Right lobe of liver (tissue), 6 donors: ENCODE measurements around the gene SPTLC2. TPM values are rescaled to one million over a fixed set of nuclear protein-coding genes. Genes with fewer than 3 reads are reported as not detected.

Experiments used
- ATAC-seq, 4 donors: fragments of 200-7000 bp; cut with Tn5 transposase; one replicate each; pipeline ENCODE4 v1.9.1; 2020; ENCODE audit warnings: mild to moderate bottlenecking in 4 of 4, moderate library complexity in 4 of 4
- DNase-seq, 3 donors: peaks; one replicate each; pipeline ENCODE4 v3.0.0-alpha.2; 2020
- H3K27ac ChIP-seq, 3 donors: fragments of 200-600 bp; one replicate each; pipeline ENCODE4 v1.8.0; 2022
- H3K27me3 ChIP-seq, 2 donors: fragments of 200-600 bp; one replicate each; pipeline ENCODE4 v1.8.0; 2022
- H3K36me3 ChIP-seq, 4 donors: fragments of 200-600 bp; sonication (generic) in 1 of 4; one replicate each; pipeline versions ENCODE4 v1.5.1 to v1.8.0; 2017 to 2022; ENCODE audit warnings: control low read depth in 1 of 4
- H3K4me1 ChIP-seq, 4 donors: fragments of 200-600 bp; sonication (generic) in 1 of 4; one replicate each; pipeline versions ENCODE4 v1.5.1 to v1.8.0; 2017 to 2022; ENCODE audit warnings: control low read depth in 1 of 4
- H3K4me3 ChIP-seq, 3 donors: fragments of 200-600 bp; one replicate each; pipeline ENCODE4 v1.8.0; 2022
- H3K9me3 ChIP-seq, 4 donors: fragments of 200-600 bp; sonication (generic) in 1 of 4; one replicate each; pipeline versions ENCODE4 v1.5.1 to v1.8.0; 2017 to 2022; ENCODE audit warnings: control low read depth in 1 of 4
- POLR2A ChIP-seq: fragments of 450-650 bp; IDR thresholded peaks from one replicate; pipeline ENCODE4 v1.6.1; 2017; ENCODE audit warnings: antibody characterized with exemption, mild to moderate bottlenecking
- WGBS: methylation state at CpG from one replicate; pipeline ENCODE4 v1.1.6; 2018; ENCODE audit warnings: low coverage, low lambda C conversion rate; ENCODE audit not compliant: insufficient coverage; ENCODE audit errors: missing lambda C conversion rate; 5-methylcytosine and 5-hydroxymethylcytosine counted together
- intact Hi-C, 2 donors: fragments of 100-400 bp; cut with DNase I; formaldehyde crosslinking; loops; one replicate each; pipeline versions ENCODE4 v1.11.2 to v1.14.1; 2022
- total RNA-seq, 6 experiments: library from RNA; depleted of rRNA in 2 of 6; stranded (reverse); fragments of >200 nt in 2 of 6; fragmentation: NEBNext Ultra II Directional in 3 of 6; extraction: Animal tissue kit (Norgen Biotek cat#: 25700) in 3 of 6; gene quantifications; one replicate each; pipeline versions ENCODE4 v1.1.0 to v1.2.4, GENCODE V29; 2016 to 2023
- TF ChIP-seq, protein P1 (sequence below), 4 donors: fragments of 200-600 bp in 3 of 4; fragments of 450-650 bp in 1 of 4; IDR thresholded peaks; one replicate each; pipeline versions ENCODE4 v1.5.1 to v1.8.0; 2016 to 2022; ENCODE audit warnings: antibody characterized with exemption in 4 of 4, mild to moderate bottlenecking in 2 of 4
- donor health status: DM: no; HTN: yes; CAD: no.
- donor health status: DM: no; HTN: no; CAD: no.
- donor health status: DM: no; HTN: no; CAD: no.
- donor health status: DM: no; HTN: yes; CAD: no.
- donor health status: DM: no; HTN: yes; CAD: no.

The SPTLC2 gene
- total RNA-seq, 6 experiments from 2014 or later: 5.9 to 16.4 (median 10.7) TPM

- no peak overlapping the region for H3K27ac ChIP-seq
- no peaks in the 10 kb centered on the region for H3K9me3 ChIP-seq
- WGBS: 87% methylated on average over 1 of the region's 1 CpG
- H3K27me3 ChIP-seq: no peaks in the 10 kb centered on the region
- TF ChIP-seq, protein P1, sequence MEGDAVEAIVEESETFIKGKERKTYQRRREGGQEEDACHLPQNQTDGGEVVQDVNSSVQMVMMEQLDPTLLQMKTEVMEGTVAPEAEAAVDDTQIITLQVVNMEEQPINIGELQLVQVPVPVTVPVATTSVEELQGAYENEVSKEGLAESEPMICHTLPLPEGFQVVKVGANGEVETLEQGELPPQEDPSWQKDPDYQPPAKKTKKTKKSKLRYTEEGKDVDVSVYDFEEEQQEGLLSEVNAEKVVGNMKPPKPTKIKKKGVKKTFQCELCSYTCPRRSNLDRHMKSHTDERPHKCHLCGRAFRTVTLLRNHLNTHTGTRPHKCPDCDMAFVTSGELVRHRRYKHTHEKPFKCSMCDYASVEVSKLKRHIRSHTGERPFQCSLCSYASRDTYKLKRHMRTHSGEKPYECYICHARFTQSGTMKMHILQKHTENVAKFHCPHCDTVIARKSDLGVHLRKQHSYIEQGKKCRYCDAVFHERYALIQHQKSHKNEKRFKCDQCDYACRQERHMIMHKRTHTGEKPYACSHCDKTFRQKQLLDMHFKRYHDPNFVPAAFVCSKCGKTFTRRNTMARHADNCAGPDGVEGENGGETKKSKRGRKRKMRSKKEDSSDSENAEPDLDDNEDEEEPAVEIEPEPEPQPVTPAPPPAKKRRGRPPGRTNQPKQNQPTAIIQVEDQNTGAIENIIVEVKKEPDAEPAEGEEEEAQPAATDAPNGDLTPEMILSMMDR (IDR thresholded peaks at IDR 0.05): no peak
- TF ChIP-seq POLR2A: no peak
- ATAC-seq: no peak
- H3K4me3 ChIP-seq: no peak overlapping the region
- no peak for DNase-seq
- intact Hi-C loops: no loop called here
- H3K36me3 ChIP-seq: peaks cover 0 to 4% (median 0%) of the 10 kb centered on the region in 4 donors
- H3K4me1 ChIP-seq: peaks cover 0 to 10% (median 0%) of the 10 kb centered on the region in 4 donors
Observed at GRCh38 chr14:77579780-77580179, 36.7 kb downstream of the SPTLC2 start.

GRCh38 chr14:77579065-77579464 is 37.4 kb downstream of the SPTLC2 start:
- Histone ChIP-seq H3K4me3 (no peak overlapping the region), H3K36me3 (peaks cover 0 to 4% (median 0%) of the 10 kb centered on the region in 4 donors), H3K4me1 (peaks cover 0 to 10% (median 0%) of the 10 kb centered on the region in 4 donors), H3K27me3 (no peaks in the 10 kb centered on the region), H3K9me3 (no peaks in the 10 kb centered on the region), H3K27ac (no peak overlapping the region)
- DNase-seq: no peak
- 90% methylated on average over 2 of the region's 2 CpGs for WGBS
- TF ChIP-seq, protein P1 (IDR thresholded peaks at IDR 0.05): no peak
- no peak for TF ChIP-seq POLR2A
- ATAC-seq: no peak
- intact Hi-C loops: no loop called here

GRCh38 chr14:77574446-77575115 is 41.9 kb downstream of the SPTLC2 start:
- 57% methylated on average over 3 of the region's 4 CpGs for WGBS
- H3K4me3 ChIP-seq: no peak overlapping the region
- DNase-seq (no peak), ATAC-seq (no peak)
- H3K36me3 ChIP-seq: peaks cover 0 to 4% (median 0%) of the 10 kb centered on the region in 4 donors
- TF ChIP-seq, protein P1 (IDR thresholded peaks at IDR 0.05): no peak
- TF ChIP-seq POLR2A: no peak
- intact Hi-C loops: no loop called here
- H3K27ac ChIP-seq: no peak overlapping the region
- no peaks in the 10 kb centered on the region for H3K4me1 ChIP-seq
- no peaks in the 10 kb centered on the region for H3K27me3 ChIP-seq
- no peaks in the 10 kb centered on the region for H3K9me3 ChIP-seq

DNA sequence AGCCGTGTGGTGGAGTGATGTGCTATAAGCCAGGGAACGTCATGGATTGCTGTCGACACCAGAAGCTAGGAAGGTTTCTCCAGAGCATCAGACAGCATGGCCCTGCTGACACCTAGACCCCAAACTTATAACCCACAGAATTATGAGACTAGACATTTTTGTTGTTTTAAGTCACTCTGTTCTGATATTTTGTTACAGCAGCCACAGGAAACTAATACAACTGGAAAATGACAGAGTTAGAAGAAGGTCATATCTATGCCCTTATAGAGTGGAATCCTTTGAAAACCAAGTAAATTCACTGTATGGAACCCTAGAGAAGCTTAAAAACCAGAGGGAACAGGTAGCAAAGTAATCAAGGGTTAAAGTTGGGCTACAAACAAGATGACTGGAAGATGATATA is 42.5 kb downstream of the SPTLC2 start:
- WGBS: 90% methylated on average over 2 of the region's 3 CpGs
- H3K4me3 ChIP-seq: no peak overlapping the region
- no peak for DNase-seq
- H3K4me1 ChIP-seq: no peaks in the 10 kb centered on the region
- intact Hi-C loops: no loop called here
- H3K36me3 ChIP-seq: peaks cover 0 to 4% (median 0%) of the 10 kb centered on the region in 4 donors
- no peaks in the 10 kb centered on the region for H3K9me3 ChIP-seq
- no peak for ATAC-seq
- H3K27ac ChIP-seq: no peak overlapping the region
- TF ChIP-seq, protein P1 (IDR thresholded peaks at IDR 0.05): no peak
- TF ChIP-seq POLR2A: no peak
- no peaks in the 10 kb centered on the region for H3K27me3 ChIP-seq
